IMR-90 (cell line): Measurements from ENCODE around the gene PLD1. TPM values are rescaled to one million over a fixed set of nuclear protein-coding genes. Genes with fewer than 3 reads are reported as not detected.

Source experiments
- ATAC-seq: fragments of 200-7000 bp; cut with Tn5 transposase; 2 replicates; pipeline ENCODE4 v1.9.1; 2020; ENCODE audit warnings: low read depth, mild to moderate bottlenecking, moderate library complexity
- BruUV-seq: library from RNA; stranded (reverse); fragments of 400-500 nt; replicated peaks from 2 replicates; lab custom pipeline; 2021; lab: Mats Ljungman, UMichigan
- CTCF ChIA-PET: fragments of 300-600 bp; formaldehyde crosslinking; extraction: SDS; loops from one replicate; lab custom pipeline; 2021; ENCODE audit warnings: antibody characterized with exemption; lab: Yijun Ruan, JAX
- POLR2A ChIA-PET: fragments of 300-600 bp; sonication (Branson Sonifier 250); formaldehyde crosslinking; loops from one replicate; lab custom pipeline; 2022; ENCODE audit warnings: antibody characterized with exemption; ENCODE audit not compliant: unreplicated experiment; lab: Charles Lee
- DNase-seq: peaks from one replicate; pipeline ENCODE4 v3.0.0; 2013
- H2AFZ ChIP-seq: replicated peaks from 2 replicates; pipeline ENCODE3; 2013; ENCODE audit warnings: low read length, mild to moderate bottlenecking; ENCODE audit not compliant: poor library complexity
- H2AK5ac ChIP-seq: 2 replicates; pipeline ENCODE4 v1.6.1; 2013; ENCODE audit warnings: low read depth, low read length, inconsistent platforms
- H2AK9ac ChIP-seq: replicated peaks from 2 replicates; pipeline ENCODE3; 2013; ENCODE audit warnings: mild to moderate bottlenecking, low read depth, low read length, moderate library complexity; ENCODE audit not compliant: poor library complexity
- H2BK120ac ChIP-seq: 2 replicates; pipeline ENCODE4 v1.6.1; 2013; ENCODE audit warnings: low read depth, low read length, inconsistent platforms
- H2BK15ac ChIP-seq: 3 replicates; pipeline ENCODE4 v1.6.1; 2013; ENCODE audit warnings: low read depth, low read length, inconsistent platforms
- H2BK20ac ChIP-seq: 2 replicates; pipeline ENCODE4 v1.6.1; 2013; ENCODE audit warnings: low read depth, mild to moderate bottlenecking, inconsistent platforms, low read length, moderate library complexity
- H2BK5ac ChIP-seq: 2 replicates; pipeline ENCODE4 v1.6.1; 2013; ENCODE audit warnings: mild to moderate bottlenecking, low read depth, low read length, inconsistent platforms; ENCODE audit not compliant: poor library complexity, severe bottlenecking
- H3K14ac ChIP-seq: replicated peaks from 2 replicates; pipeline ENCODE4 v1.6.1; 2013; ENCODE audit warnings: low read depth, low read length, inconsistent platforms
- H3K18ac ChIP-seq: 2 replicates; pipeline ENCODE4 v1.6.1; 2013; ENCODE audit warnings: low read depth, low read length, control low read depth
- H3K23ac ChIP-seq: 2 replicates; pipeline ENCODE4 v1.6.1; 2013; ENCODE audit warnings: low read depth, low read length, inconsistent platforms
- H3K27ac ChIP-seq: 2 replicates; pipeline ENCODE4 v1.5.1; 2013; ENCODE audit warnings: mild to moderate bottlenecking, control low read depth, low read length; ENCODE audit not compliant: insufficient read depth
- H3K27me3 ChIP-seq: 2 replicates; pipeline ENCODE4 v1.6.1; 2013; ENCODE audit warnings: low read length; ENCODE audit not compliant: control insufficient read depth, insufficient read depth
- H3K36me3 ChIP-seq: 2 replicates; pipeline ENCODE4 v1.6.1; 2013; ENCODE audit warnings: low read length, mixed read lengths; ENCODE audit not compliant: control insufficient read depth, insufficient read depth
- H3K4ac ChIP-seq: 2 replicates; pipeline ENCODE4 v1.6.1; 2013; ENCODE audit warnings: low read depth, low read length, inconsistent platforms
- H3K4me1 ChIP-seq: 2 replicates; pipeline ENCODE4 v1.6.1; 2013; ENCODE audit warnings: low read length, mixed read lengths; ENCODE audit not compliant: control insufficient read depth, insufficient read depth
- H3K4me2 ChIP-seq: 2 replicates; pipeline ENCODE4 v1.6.1; 2013; ENCODE audit warnings: low read depth, mild to moderate bottlenecking, control low read depth, low read length, moderate library complexity
- H3K4me3 ChIP-seq: 2 replicates; pipeline ENCODE4 v1.5.1; 2013; ENCODE audit warnings: low read depth, mild to moderate bottlenecking, control low read depth, low read length, moderate library complexity; ENCODE audit not compliant: insufficient read depth
- H3K56ac ChIP-seq: 2 replicates; pipeline ENCODE4 v1.6.1; 2013; ENCODE audit warnings: low read length, inconsistent platforms; ENCODE audit not compliant: insufficient read depth; ENCODE audit errors: extremely low read depth
- H3K79me1 ChIP-seq, 2 experiments: 2 replicates each; pipeline ENCODE4 v1.6.1; 2013; ENCODE audit warnings: low read length in 2 of 2, inconsistent platforms in 1 of 2, low read depth in 1 of 2
- H3K9ac ChIP-seq: 2 replicates; pipeline ENCODE4 v1.6.1; 2013; ENCODE audit warnings: low read depth, low read length, control low read depth
- H3K9me1 ChIP-seq: 2 replicates; pipeline ENCODE4 v1.6.1; 2013; ENCODE audit warnings: low read length, inconsistent platforms; ENCODE audit not compliant: insufficient read depth
- H3K9me3 ChIP-seq: 2 replicates; pipeline ENCODE4 v1.6.1; 2013; ENCODE audit warnings: low read length; ENCODE audit not compliant: control insufficient read depth, insufficient read depth
- H4K20me1 ChIP-seq: 2 replicates; pipeline ENCODE4 v1.6.1; 2013; ENCODE audit warnings: low read length, inconsistent platforms; ENCODE audit not compliant: insufficient read depth
- H4K5ac ChIP-seq: 2 replicates; pipeline ENCODE4 v1.6.1; 2013; ENCODE audit warnings: mild to moderate bottlenecking, low read depth, low read length, control low read depth
- H4K8ac ChIP-seq, 2 experiments: 2 replicates each; pipeline ENCODE4 v1.6.1; 2013; ENCODE audit warnings: low read depth in 2 of 2, low read length in 2 of 2, control low read depth in 1 of 2, inconsistent platforms in 1 of 2
- H4K91ac ChIP-seq: 2 replicates; pipeline ENCODE4 v1.6.1; 2013; ENCODE audit warnings: low read depth, low read length, inconsistent platforms; ENCODE audit not compliant: insufficient read depth
- BHLHE40 ChIP-seq: fragments of 150-350 bp; IDR thresholded peaks from 2 replicates; pipeline ENCODE4 v1.6.1; 2016; ENCODE audit warnings: mild to moderate bottlenecking, low read depth, low read length
- CEBPB ChIP-seq: IDR thresholded peaks from 2 replicates; pipeline ENCODE4 v1.6.1; 2012; ENCODE audit warnings: low read depth, low read length, improper control_type of control experiment
- CHD1 ChIP-seq: IDR thresholded peaks from 2 replicates; pipeline ENCODE4 v1.6.1; 2012; ENCODE audit warnings: low read depth, low read length, improper control_type of control experiment
- ELK1 ChIP-seq: fragments of 150-350 bp; IDR thresholded peaks from 2 replicates; pipeline ENCODE4 v1.6.1; 2016; ENCODE audit warnings: low read depth, mild to moderate bottlenecking, low read length, moderate library complexity, borderline replicate concordance
- FOS ChIP-seq: fragments of 150-350 bp; IDR thresholded peaks from 2 replicates; pipeline ENCODE4 v1.6.1; 2016; ENCODE audit warnings: low read depth, low read length
- MAFK ChIP-seq: IDR thresholded peaks from 2 replicates; pipeline ENCODE4 v1.6.1; 2012; ENCODE audit warnings: low read depth, low read length, improper control_type of control experiment
- MAZ ChIP-seq: IDR thresholded peaks from 2 replicates; pipeline ENCODE4 v1.6.1; 2012; ENCODE audit warnings: low read depth, mild to moderate bottlenecking, low read length, improper control_type of control experiment, moderate library complexity, borderline replicate concordance
- MXI1 ChIP-seq: IDR thresholded peaks from 2 replicates; pipeline ENCODE4 v1.6.1; 2012; ENCODE audit warnings: low read depth, mild to moderate bottlenecking, low read length, moderate library complexity, borderline replicate concordance
- NFE2L2 ChIP-seq: fragments of 150-350 bp; IDR thresholded peaks from 2 replicates; pipeline ENCODE4 v1.6.1; 2016; ENCODE audit warnings: low read depth, mild to moderate bottlenecking, low read length
- POLR2A ChIP-seq: IDR thresholded peaks from 2 replicates; pipeline ENCODE4 v1.6.1; 2012; ENCODE audit warnings: mild to moderate bottlenecking, low read depth, low read length
- RAD21 ChIP-seq: IDR thresholded peaks from 2 replicates; pipeline ENCODE4 v1.6.1; 2012; ENCODE audit warnings: low read length, improper control_type of control experiment
- RCOR1 ChIP-seq: IDR thresholded peaks from 2 replicates; pipeline ENCODE4 v1.6.1; 2012; ENCODE audit warnings: mild to moderate bottlenecking, low read length, improper control_type of control experiment; ENCODE audit not compliant: insufficient replicate concordance
- RFX5 ChIP-seq: IDR thresholded peaks from 2 replicates; pipeline ENCODE4 v1.8.0; 2012; ENCODE audit warnings: low read depth, mild to moderate bottlenecking, low read length, moderate library complexity
- SMC3 ChIP-seq: fragments of 150-350 bp; IDR thresholded peaks from 2 replicates; pipeline ENCODE4 v1.6.1; 2016; ENCODE audit warnings: low read depth, mild to moderate bottlenecking, antibody characterized with exemption, low read length, moderate library complexity
- WGBS, 2 experiments: methylation state at CpG; one replicate each; pipeline versions ENCODE4 v1.1.5 to v1.1.7; 2013; ENCODE audit warnings: missing lambda C conversion rate in 2 of 2; ENCODE audit not compliant: insufficient read length in 1 of 2; ENCODE audit errors: extremely low coverage in 2 of 2; 5-methylcytosine and 5-hydroxymethylcytosine counted together
- dilution Hi-C: fragments of 300-500 bp; cut with HindIII; formaldehyde crosslinking; loops from one replicate; pipeline ENCODE4 v1.14.3; 2018; ENCODE audit warnings: low sequenced_read_pairs; ENCODE audit not compliant: unreplicated experiment
- in situ Hi-C: fragments of 300-500 bp; cut with MboI; formaldehyde crosslinking; loops from 3 replicates; pipeline ENCODE4 v1.14.3; 2019; ENCODE audit warnings: low sequenced_read_pairs, inconsistent platforms, mixed read lengths
- intact Hi-C: fragments of 100-400 bp; cut with micrococcal nuclease; formaldehyde crosslinking; loops from 2 replicates; pipeline ENCODE4 v1.10.0; 2022
- polyA plus RNA-seq, 3 experiments: library from polyadenylated mRNA; depleted of rRNA; stranded (reverse); fragments of >200 nt; gene quantifications; 2 replicates each; pipeline ENCODE4 v1.2.3, GENCODE V29; 2012; ENCODE audit warnings: low replicate concordance in 1 of 3
- total RNA-seq: library from RNA; depleted of rRNA; stranded (reverse); fragments of >200 nt; gene quantifications from 2 replicates; pipeline ENCODE4 v1.2.3, GENCODE V29; 2012
- TF ChIP-seq, protein P1 (sequence below): conservative IDR thresholded peaks from 2 replicates; pipeline ENCODE4 v1.5.1; 2012; ENCODE audit warnings: mild to moderate bottlenecking, low read depth, low read length, improper control_type of control experiment
- TF ChIP-seq, protein P2 (sequence below): fragments of 150-350 bp; IDR thresholded peaks from 2 replicates; pipeline ENCODE4 v1.6.1; 2017; ENCODE audit warnings: mild to moderate bottlenecking, antibody characterized with exemption, low read length, low read depth

Gene PLD1
- total and polyA plus RNA-seq, 2 of the 4 experiments (the other 2 are of a cell fraction), result 3.3 to 9.7 TPM

DNA sequence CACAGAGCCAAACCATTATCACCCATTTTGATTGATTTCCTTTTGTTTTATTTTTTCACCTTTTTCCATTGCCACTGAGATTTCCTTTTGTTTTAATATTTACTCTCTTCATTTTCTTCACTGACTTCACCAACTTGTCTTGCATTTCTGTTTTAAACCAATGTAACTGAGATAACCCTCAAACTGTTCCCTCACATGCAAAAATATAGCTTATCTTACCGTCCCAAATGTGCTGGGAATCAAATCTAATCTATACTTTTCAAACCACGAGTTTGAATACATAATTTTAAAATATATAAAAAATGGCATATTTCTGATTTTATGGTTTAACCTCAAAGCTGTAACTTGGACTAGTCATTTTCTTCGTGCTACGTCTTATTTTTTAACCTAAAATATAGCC is 143.8 kb downstream of the PLD1 start:
- dilution Hi-C loops (no loop called here), in situ Hi-C loops (no loop called here), intact Hi-C loops (no loop called here)
- H3K14ac ChIP-seq, result no peak overlapping the region
- no peaks in the 10 kb centered on the region for H3K9me3 ChIP-seq
- H3K56ac ChIP-seq, result no peak overlapping the region
- DNase-seq (no peak), ATAC-seq (no peak)
- H2BK120ac ChIP-seq, result no peak overlapping the region
- POLR2A ChIA-PET, result interaction anchor here (0.5 kb wide), 1 partner anchor 84 kb away, joined by 5 read pairs; no protein-coding TSS in a partner anchor
- H2AK5ac ChIP-seq, result no peak overlapping the region
- no peak overlapping the region for H4K8ac ChIP-seq
- H2BK20ac ChIP-seq, result no peak overlapping the region
- no peaks in the 10 kb centered on the region for H3K79me1 ChIP-seq
- H3K27ac ChIP-seq, result no peak overlapping the region
- no peak overlapping the region for H3K18ac ChIP-seq
- no peak overlapping the region for H2AK9ac ChIP-seq
- TF ChIP-seq CHD1 (no peak), MAFK (no peak), SMC3 (no peak), POLR2A (no peak), NFE2L2 (no peak), ELK1 (no peak), CEBPB (no peak), RAD21 (no peak), FOS (no peak), MAZ (no peak), BHLHE40 (no peak), RFX5 (no peak), MXI1 (no peak), RCOR1 (no peak)
- TF ChIP-seq, protein P1, sequence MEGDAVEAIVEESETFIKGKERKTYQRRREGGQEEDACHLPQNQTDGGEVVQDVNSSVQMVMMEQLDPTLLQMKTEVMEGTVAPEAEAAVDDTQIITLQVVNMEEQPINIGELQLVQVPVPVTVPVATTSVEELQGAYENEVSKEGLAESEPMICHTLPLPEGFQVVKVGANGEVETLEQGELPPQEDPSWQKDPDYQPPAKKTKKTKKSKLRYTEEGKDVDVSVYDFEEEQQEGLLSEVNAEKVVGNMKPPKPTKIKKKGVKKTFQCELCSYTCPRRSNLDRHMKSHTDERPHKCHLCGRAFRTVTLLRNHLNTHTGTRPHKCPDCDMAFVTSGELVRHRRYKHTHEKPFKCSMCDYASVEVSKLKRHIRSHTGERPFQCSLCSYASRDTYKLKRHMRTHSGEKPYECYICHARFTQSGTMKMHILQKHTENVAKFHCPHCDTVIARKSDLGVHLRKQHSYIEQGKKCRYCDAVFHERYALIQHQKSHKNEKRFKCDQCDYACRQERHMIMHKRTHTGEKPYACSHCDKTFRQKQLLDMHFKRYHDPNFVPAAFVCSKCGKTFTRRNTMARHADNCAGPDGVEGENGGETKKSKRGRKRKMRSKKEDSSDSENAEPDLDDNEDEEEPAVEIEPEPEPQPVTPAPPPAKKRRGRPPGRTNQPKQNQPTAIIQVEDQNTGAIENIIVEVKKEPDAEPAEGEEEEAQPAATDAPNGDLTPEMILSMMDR, result no peak
- TF ChIP-seq, protein P2, sequence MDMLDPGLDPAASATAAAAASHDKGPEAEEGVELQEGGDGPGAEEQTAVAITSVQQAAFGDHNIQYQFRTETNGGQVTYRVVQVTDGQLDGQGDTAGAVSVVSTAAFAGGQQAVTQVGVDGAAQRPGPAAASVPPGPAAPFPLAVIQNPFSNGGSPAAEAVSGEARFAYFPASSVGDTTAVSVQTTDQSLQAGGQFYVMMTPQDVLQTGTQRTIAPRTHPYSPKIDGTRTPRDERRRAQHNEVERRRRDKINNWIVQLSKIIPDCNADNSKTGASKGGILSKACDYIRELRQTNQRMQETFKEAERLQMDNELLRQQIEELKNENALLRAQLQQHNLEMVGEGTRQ, result no peak
- no peak overlapping the region for H3K4me3 ChIP-seq
- no peaks in the 10 kb centered on the region for H3K9me1 ChIP-seq
- no peak overlapping the region for H4K91ac ChIP-seq
- no peak overlapping the region for H3K4ac ChIP-seq
- no peak overlapping the region for H4K5ac ChIP-seq
- peak overlapping the region; percentile 19; the same call in 1 of the 2 replicates for H3K23ac ChIP-seq
- CTCF ChIA-PET, result interaction anchor here (1.2 kb wide), 1 partner anchor 106 kb away, joined by 3 read pairs; no protein-coding TSS in a partner anchor
- H2AFZ ChIP-seq, result no peak overlapping the region
- no peak overlapping the region for H3K9ac ChIP-seq
- BruUV-seq, result no TSS peak
- no CpG with 5 or more reads among the region's 4 CpGs for WGBS, 2 experiments
- no peaks in the 10 kb centered on the region for H3K4me1 ChIP-seq
- no peak overlapping the region for H2BK5ac ChIP-seq
- H3K4me2 ChIP-seq, result no peak overlapping the region
- H2BK15ac ChIP-seq, result no peak overlapping the region
- H3K27me3 ChIP-seq, result no peaks in the 10 kb centered on the region
- H4K20me1 ChIP-seq, result no peaks in the 10 kb centered on the region
- peaks cover 11% of the 10 kb centered on the region for H3K36me3 ChIP-seq
